HepG2 (cell line): ENCODE results near the gene USF2. TPM values are rescaled to one million over a fixed set of nuclear protein-coding genes. Genes with fewer than 3 reads are reported as not detected.

Experiments used
- ASH2L ChIP-seq: fragments of 300-600, 200-600 bp; sonication (generic); IDR thresholded peaks from 2 replicates; pipeline ENCODE4 v1.7.0; 2017; ENCODE audit warnings: low read depth, mild to moderate bottlenecking, moderate library complexity, mixed read lengths, low read length; ENCODE audit not compliant: insufficient read length
- CHD4 ChIP-seq: fragments of 200-600 bp; sonication (generic); IDR thresholded peaks from 2 replicates; pipeline ENCODE4 v1.7.0; 2017; ENCODE audit warnings: mild to moderate bottlenecking, low read length, borderline replicate concordance
- GRHL1 ChIP-seq: sonication (generic); formaldehyde crosslinking; conservative IDR thresholded peaks from 2 replicates; pipeline ENCODE4 v1.8.0; 2022; ENCODE audit warnings: missing genetic modification reagents
- HMG20B ChIP-seq: conservative IDR thresholded peaks from 2 replicates; pipeline ENCODE4 v1.6.1; 2016; ENCODE audit warnings: missing genetic modification reagents, missing compliant biosample characterization
- HMGXB4 ChIP-seq, 2 experiments: sonication (generic) in 1 of 2; formaldehyde crosslinking in 1 of 2; IDR thresholded peaks; 2 replicates each; pipeline versions ENCODE4 v1.4.0 to v1.6.1; 2018 to 2020; ENCODE audit warnings: missing genetic modification reagents in 2 of 2, borderline replicate concordance in 1 of 2, low read depth in 1 of 2, mild to moderate bottlenecking in 1 of 2, missing biosample characterization in 1 of 2
- HNRNPL ChIP-seq: fragments of 200-400 bp; formaldehyde crosslinking; IDR thresholded peaks from 2 replicates; pipeline ENCODE4 v1.6.1; 2017; ENCODE audit warnings: mild to moderate bottlenecking, low read depth, low read length
- KLF16 ChIP-seq, 2 experiments: sonication (generic) in 1 of 2; formaldehyde crosslinking in 1 of 2; IDR thresholded peaks; 2 replicates each; pipeline versions ENCODE4 v1.6.1 to v1.8.0; 2016 to 2023; ENCODE audit warnings: missing genetic modification reagents in 2 of 2, missing compliant biosample characterization in 1 of 2
- MED8 ChIP-seq: sonication (generic); formaldehyde crosslinking; IDR thresholded peaks from 2 replicates; pipeline ENCODE4 v1.8.1; 2023; ENCODE audit warnings: mild to moderate bottlenecking, missing genetic modification reagents; ENCODE audit not compliant: insufficient replicate concordance
- MEIS2 ChIP-seq: sonication (generic); formaldehyde crosslinking; IDR thresholded peaks from 2 replicates; pipeline ENCODE4 v1.9.0; 2021; ENCODE audit warnings: mild to moderate bottlenecking, missing genetic modification reagents
- NAIF1 ChIP-seq: sonication (generic); formaldehyde crosslinking; IDR thresholded peaks from 2 replicates; pipeline ENCODE4 v1.5.0; 2020; ENCODE audit warnings: mild to moderate bottlenecking, missing genetic modification reagents, borderline replicate concordance
- RARG ChIP-seq: sonication (generic); formaldehyde crosslinking; IDR thresholded peaks from 2 replicates; pipeline ENCODE4 v1.4.0; 2020; ENCODE audit warnings: low read depth, mild to moderate bottlenecking, missing genetic modification reagents
- REL ChIP-seq: sonication (generic); formaldehyde crosslinking; conservative IDR thresholded peaks from 2 replicates; pipeline ENCODE4 v1.8.0; 2022; ENCODE audit warnings: mild to moderate bottlenecking, missing genetic modification reagents, moderate library complexity
- SAFB2 ChIP-seq: sonication (generic); formaldehyde crosslinking; IDR thresholded peaks from 2 replicates; pipeline ENCODE4 v1.5.1; 2020; ENCODE audit warnings: missing genetic modification reagents, low read depth, mild to moderate bottlenecking, borderline replicate concordance
- SNAPC4 ChIP-seq: sonication (generic); formaldehyde crosslinking; IDR thresholded peaks from 2 replicates; pipeline ENCODE4 v1.4.0; 2020; ENCODE audit warnings: mild to moderate bottlenecking, missing genetic modification reagents
- SNRNP70 ChIP-seq: fragments of 200-400 bp; formaldehyde crosslinking; IDR thresholded peaks from 2 replicates; pipeline ENCODE4 v1.6.1; 2017; ENCODE audit warnings: mild to moderate bottlenecking, low read depth, low read length, moderate library complexity
- SP4 ChIP-seq: sonication (generic); formaldehyde crosslinking; IDR thresholded peaks from 2 replicates; pipeline ENCODE4 v1.8.1; 2023; ENCODE audit warnings: mild to moderate bottlenecking, missing genetic modification reagents
- ZFP36 ChIP-seq: fragments of 150-350 bp; IDR thresholded peaks from 2 replicates; pipeline ENCODE4 v1.6.1; 2018; ENCODE audit warnings: borderline replicate concordance, low read length, low read depth; ENCODE audit not compliant: partially characterized antibody
- ZNF207 ChIP-seq: fragments of 450-650 bp; IDR thresholded peaks from 2 replicates; pipeline ENCODE4 v1.6.1; 2016; ENCODE audit warnings: antibody characterized with exemption, borderline replicate concordance
- ZNF598 ChIP-seq: sonication (generic); formaldehyde crosslinking; IDR thresholded peaks from 2 replicates; pipeline ENCODE4 v1.5.1; 2020; ENCODE audit warnings: mild to moderate bottlenecking, missing genetic modification reagents, borderline replicate concordance
- ZNF629 ChIP-seq: sonication (generic); formaldehyde crosslinking; conservative IDR thresholded peaks from 2 replicates; pipeline ENCODE4 v1.5.0; 2020; ENCODE audit warnings: missing genetic modification reagents
- polyA plus RNA-seq, 8 experiments: library from polyadenylated mRNA; depleted of rRNA in 3 of 8; stranded (reverse) in 7 of 8; unstranded in 1 of 8; fragments of >200 nt; fragmentation: Illumina TruSeq in 4 of 8; extraction: Trizol in 4 of 8; gene quantifications; 2 replicates each; pipeline versions ENCODE4 v1.2.1 to v1.2.3, GENCODE V29; 2011 to 2016; ENCODE audit warnings: low read depth in 4 of 8, missing spikeins in 1 of 8, mixed read lengths in 1 of 8; ENCODE audit not compliant: insufficient read depth in 1 of 8
- total RNA-seq, 5 experiments: library from RNA; depleted of rRNA; stranded (reverse); fragments of >200 nt; fragmentation: Illumina TruSeq; extraction: Trizol; gene quantifications; 2 replicates each; pipeline ENCODE4 v1.2.3, GENCODE V29; 2016; ENCODE audit warnings: low read depth in 1 of 5

The USF2 gene
- total and polyA plus RNA-seq, 2 of the 13 experiments (the other 11 are each of a cell fraction or from before 2014, with no cell fraction given): 54.9 to 106 TPM

GRCh38 chr19:35269438-35270117 is 816 bp downstream of the USF2 start (continued):
- TF ChIP-seq SNRNP70: no peak
- TF ChIP-seq KLF16 (CRISPR knock-in tag; IDR thresholded peaks at IDR 0.05): no peak
- TF ChIP-seq CHD4: no peak
- TF ChIP-seq NAIF1 (CRISPR knock-in tag): no peak
- no peak for TF ChIP-seq HMG20B (CRISPR knock-in tag)
- TF ChIP-seq ZNF629: no peak
- no peak for TF ChIP-seq REL (CRISPR knock-in tag)
- no peak for TF ChIP-seq ASH2L
- TF ChIP-seq MED8: no peak
- TF ChIP-seq HMGXB4 (CRISPR knock-in tag; IDR thresholded peaks at IDR 0.05; ENCODE audit: borderline replicate concordance in 1 of 2, low read depth in 1 of 2): peak; percentile 96 to 97
- TF ChIP-seq MEIS2 (CRISPR knock-in tag): no peak; the same call in 1 of the 2 replicates
- TF ChIP-seq SP4 (CRISPR knock-in tag): no peak
- no peak for TF ChIP-seq SAFB2 (CRISPR knock-in tag)
- TF ChIP-seq HNRNPL: no peak
- TF ChIP-seq ZFP36: no peak
- no peak for TF ChIP-seq RARG (CRISPR knock-in tag)
- no peak for TF ChIP-seq GRHL1
- TF ChIP-seq SNAPC4 (CRISPR knock-in tag): no peak
- TF ChIP-seq ZNF207: no peak
- TF ChIP-seq ZNF598 (CRISPR knock-in tag): no peak
